OCI-LY7 (cell line): ENCODE measurements around the gene ZNF846.

Experiments
- EZH2phosphoT487 ChIP-seq: fragments of 200-600 bp; sonication (generic); IDR thresholded peaks from 2 replicates; pipeline ENCODE4 v1.6.1; 2018; ENCODE audit warnings: low read depth, borderline replicate concordance, mild to moderate bottlenecking, mixed run types, antibody characterized with exemption, low read length, moderate library complexity, mixed read lengths
- TF ChIP-seq, protein P1 (sequence below): fragments of 200-600 bp; sonication (generic); conservative IDR thresholded peaks from 2 replicates; pipeline ENCODE4 v1.5.1; 2014; ENCODE audit warnings: mild to moderate bottlenecking, antibody characterized with exemption, low read length, moderate library complexity, mixed read lengths

DNA sequence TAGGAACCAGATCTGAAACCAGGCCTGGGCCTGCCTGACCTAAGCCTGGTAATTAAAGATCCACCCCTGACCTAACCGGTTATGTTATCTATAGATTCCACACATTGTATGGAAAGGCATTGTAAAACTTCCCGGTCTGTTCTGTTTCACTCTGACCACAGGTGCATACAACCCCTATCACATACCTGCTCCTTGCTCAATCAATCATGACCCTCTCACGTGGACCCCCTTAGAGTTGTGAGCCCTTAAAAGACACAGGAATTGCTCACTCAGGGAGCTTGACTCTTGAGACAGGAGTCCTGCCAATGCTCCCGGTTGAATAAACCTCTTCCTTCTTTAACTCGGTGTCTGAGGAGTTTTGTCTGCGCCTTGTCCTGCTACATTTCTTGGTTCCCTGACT is 66.4 kb downstream of the ZNF846 start:
- TF ChIP-seq, protein P1, sequence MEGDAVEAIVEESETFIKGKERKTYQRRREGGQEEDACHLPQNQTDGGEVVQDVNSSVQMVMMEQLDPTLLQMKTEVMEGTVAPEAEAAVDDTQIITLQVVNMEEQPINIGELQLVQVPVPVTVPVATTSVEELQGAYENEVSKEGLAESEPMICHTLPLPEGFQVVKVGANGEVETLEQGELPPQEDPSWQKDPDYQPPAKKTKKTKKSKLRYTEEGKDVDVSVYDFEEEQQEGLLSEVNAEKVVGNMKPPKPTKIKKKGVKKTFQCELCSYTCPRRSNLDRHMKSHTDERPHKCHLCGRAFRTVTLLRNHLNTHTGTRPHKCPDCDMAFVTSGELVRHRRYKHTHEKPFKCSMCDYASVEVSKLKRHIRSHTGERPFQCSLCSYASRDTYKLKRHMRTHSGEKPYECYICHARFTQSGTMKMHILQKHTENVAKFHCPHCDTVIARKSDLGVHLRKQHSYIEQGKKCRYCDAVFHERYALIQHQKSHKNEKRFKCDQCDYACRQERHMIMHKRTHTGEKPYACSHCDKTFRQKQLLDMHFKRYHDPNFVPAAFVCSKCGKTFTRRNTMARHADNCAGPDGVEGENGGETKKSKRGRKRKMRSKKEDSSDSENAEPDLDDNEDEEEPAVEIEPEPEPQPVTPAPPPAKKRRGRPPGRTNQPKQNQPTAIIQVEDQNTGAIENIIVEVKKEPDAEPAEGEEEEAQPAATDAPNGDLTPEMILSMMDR = no peak
- TF ChIP-seq EZH2phosphoT487 = no peak
